GM21447 (cell line): ENCODE data around the gene CUL4A.

ENCODE experiments used
- ATAC-seq: cut with Tn5 transposase; IDR thresholded peaks from one replicate; pipeline ENCODE4 v1.9.1; 2021; ENCODE audit not compliant: unreplicated experiment

CUL4A gene

GRCh38 chr13:113207890-113208420 lies 1.5 kb upstream of the CUL4A start:
- peak; percentile 7 for ATAC-seq

DNA sequence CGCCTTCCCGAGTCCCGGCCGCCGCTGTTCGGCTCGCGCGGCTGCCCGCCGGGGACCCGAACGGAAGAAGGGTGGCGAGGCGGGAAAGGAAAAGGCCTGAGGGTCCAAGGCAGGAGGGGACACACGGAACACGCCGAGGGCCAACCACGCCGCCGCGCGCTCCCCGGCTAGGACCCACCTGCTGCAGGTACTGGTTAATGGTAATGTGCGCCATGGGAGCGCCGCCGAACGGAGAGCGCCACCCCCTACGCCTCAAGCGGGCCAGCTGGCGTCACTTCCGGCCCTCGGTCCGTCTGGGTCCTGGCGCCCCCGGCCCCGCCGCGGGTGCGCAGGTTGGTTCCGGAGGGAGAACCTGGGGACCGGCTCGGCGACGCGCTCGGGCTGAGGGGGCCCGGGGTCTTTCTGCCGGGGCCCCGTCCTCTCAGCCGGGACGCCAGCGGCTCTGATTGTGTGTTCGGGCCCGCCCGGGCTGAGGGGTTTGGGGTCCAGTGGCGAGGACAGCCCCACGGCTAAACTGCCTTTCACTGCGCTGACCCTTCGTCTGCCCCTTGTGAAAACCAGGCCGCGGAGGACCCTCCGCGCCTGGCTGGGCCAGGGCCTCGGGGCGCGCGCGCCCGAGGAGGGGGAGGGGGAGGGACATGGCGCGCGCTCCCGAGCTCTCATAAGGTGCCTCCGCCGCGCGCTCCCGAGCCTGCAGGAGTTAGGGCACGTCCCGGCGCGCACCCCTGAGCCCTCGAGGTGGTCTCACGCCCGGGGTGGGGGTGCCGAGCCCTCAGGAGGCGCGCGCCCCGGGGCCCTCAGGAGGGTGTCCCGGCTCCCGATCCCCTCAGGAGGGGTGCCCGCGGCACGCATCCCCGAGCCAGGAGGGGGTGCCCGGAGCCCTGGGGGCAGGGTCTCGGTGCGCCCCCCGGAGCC lies 735 bp upstream of the CUL4A start, which contains the start of gene PCID2:
Gene PCID2, minus strand, starts transcription at position 249 of the 915 bp plus-strand sequence. Its CDS starts 35 bp downstream, at position 214.
- ATAC-seq: peak; percentile 74

GRCh38 chr13:113209759-113210421 lies 477 bp downstream of the CUL4A start:
- peak; percentile 31 for ATAC-seq

GRCh38 chr13:113210833-113211232 lies 1.4 kb downstream of the CUL4A start:
- no peak for ATAC-seq

DNA sequence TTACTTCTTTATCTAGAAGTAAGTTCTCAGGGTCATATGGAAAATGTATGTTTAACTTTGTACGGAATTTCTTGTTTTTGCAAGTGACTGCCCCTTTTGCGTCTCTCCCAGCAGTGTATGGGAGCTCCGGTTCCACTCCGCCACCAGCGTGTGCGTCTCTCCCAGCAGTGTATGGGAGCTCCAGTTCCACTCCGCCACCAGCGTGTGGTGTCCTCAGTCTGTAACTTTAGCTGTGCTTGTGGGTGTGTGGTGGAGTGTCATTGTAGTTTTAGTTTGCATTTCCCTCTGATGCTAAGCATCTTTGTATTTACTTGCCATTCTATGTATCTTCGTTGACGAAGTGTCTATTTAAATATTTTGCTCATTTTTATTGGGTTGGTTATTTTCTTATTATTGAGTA lies 2.4 kb downstream of the CUL4A start:
- ATAC-seq: no peak

- no peak for ATAC-seq
Observed at GRCh38 chr13:113216254-113217048, 7.0 kb downstream of the CUL4A start.

GRCh38 chr13:113218586-113218985 lies 9.2 kb downstream of the CUL4A start:
- no peak for ATAC-seq

DNA sequence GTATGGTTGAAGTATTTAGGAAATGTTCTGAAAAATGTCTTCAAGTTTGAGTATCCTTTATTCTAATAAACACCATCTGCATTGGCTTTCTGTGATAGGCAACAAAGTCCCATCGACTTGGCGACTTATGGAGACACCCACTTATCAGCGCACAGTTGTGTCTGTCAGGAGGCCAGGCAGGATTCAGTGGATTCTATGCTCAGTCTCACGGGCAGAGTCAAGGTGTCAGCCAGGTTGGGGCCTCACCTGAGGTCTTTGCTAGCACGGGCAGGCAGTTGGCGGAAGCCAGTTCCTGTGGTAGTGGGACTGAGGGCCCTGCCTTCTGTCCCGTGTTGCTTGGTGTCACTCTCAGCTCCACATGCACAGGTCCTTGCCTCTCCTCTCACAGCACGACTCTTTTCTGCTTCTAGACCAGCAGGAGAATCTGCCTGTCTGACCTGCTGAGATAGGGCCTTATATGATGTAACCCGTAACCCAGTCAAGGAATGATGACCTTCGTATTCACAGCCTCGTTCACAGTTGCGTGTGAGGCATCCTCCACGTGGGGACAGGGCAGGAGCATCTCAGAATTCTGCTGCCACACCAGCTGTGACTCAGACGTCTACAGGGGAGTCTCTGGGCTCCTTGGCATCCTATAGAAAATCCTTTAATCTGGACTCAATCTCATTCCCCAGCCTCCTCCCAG lies 10.0 kb downstream of the CUL4A start:
- ATAC-seq: no peak

DNA sequence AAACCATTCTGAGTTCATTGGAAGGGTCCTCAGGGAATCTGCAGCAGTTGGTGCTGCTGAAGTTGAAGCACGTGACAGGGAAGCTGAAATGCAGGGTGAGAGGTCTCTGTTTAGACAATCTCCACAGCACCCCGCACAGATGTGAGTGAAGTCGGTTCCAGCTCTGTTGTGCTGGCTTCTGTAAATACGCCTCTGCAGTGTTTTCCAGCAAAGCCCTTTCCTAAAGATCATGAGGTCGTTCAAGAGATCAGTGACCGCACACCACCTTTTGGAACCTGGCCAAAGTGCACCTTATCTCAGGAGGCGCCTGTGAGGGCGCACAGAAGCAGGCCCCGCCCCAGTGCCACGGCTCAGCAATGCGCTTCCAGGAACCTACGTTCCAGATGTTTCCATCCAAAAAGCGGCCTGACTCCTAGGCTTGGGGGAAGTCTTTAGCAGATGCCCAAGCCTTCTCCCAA lies 10.8 kb downstream of the CUL4A start:
- no peak for ATAC-seq

DNA sequence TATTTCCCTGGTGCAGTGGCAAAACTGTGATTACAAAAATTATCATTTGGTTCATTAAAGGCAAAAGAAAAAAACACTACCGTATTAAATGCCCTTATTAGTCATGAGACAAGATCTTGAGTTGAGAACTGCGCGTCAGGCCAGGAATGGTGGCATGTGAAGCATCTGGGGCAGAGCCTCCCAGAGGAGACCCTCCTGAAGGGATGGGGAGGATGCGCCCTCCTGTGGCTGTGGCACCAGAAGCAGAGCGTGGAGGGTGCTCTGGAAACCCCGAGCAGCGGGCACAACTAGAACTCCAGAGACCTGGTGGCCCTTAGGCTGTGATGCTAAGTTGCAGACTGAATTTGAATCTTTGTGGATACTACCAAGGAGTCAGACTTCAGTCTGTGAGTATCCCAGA lies 11.5 kb downstream of the CUL4A start:
- ATAC-seq: no peak

DNA sequence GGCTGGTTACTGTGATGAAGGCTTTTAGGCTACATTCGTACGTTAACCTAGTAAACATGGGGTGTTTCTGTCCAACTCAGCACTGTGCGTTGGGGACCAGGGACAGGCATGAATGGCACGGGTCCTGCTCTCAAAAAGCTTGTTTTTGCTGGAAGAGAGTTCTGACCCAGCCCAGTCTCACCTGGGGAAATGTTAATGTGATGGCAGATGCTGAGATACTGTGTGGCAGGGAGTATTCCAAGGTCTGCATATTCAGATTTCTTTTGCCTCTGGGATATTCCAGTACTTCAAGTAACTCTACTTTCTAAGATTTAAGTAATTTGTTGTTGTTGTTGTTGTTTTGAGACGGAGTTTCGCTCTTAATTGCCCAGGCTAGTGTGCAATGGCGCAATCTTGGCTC lies 13.7 kb downstream of the CUL4A start:
- no peak for ATAC-seq

GRCh38 chr13:113224486-113224885 lies 15.1 kb downstream of the CUL4A start:
- no peak for ATAC-seq

DNA sequence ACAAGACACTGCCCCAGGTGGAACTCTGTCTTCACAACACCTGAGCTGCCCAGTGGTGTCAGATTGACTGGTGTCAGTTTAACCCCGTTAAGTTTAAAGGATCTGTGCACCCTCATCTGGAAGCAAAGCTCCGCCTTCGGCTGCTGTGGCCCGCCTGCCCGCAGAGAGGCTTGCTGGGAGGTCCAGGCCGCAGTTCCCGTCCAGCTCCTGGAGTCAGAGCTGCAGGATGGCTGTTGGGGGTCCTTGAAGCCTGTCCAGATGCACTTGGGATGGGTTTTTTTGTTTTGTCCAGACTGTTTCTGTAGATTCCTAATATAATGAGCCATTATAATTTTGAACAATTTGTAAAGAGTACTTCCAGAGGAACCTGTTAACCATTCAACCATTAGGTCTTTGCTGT lies 16.1 kb downstream of the CUL4A start:
- no peak for ATAC-seq

DNA sequence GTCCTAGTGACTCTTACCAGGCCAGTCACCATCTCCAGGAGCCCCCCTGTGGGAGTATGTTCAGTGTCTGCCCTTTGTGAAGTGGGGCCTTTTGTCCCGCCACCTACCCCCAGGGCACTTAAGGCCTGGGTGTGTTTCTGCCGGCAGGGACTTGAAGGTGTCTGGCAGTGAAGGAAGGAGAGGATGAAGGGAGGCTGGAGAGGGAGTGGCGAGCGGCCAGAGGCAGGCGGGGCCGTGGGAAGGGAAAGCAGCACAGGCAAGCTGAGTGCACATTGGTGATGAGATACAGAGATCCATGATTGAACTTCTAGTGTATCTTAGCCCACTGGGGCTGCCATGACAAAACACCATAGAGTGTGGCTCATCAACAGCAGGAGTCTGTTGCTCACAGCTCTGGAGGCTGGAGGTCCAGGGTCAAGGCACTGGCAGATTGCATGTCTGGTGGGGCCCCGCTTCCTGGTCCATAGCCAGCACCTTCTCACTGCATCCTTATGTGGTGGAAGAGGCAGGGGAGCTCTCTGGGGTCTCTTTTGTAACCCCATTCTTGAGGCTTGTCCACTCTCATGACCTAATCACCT lies 17.5 kb downstream of the CUL4A start:
- no peak for ATAC-seq

DNA sequence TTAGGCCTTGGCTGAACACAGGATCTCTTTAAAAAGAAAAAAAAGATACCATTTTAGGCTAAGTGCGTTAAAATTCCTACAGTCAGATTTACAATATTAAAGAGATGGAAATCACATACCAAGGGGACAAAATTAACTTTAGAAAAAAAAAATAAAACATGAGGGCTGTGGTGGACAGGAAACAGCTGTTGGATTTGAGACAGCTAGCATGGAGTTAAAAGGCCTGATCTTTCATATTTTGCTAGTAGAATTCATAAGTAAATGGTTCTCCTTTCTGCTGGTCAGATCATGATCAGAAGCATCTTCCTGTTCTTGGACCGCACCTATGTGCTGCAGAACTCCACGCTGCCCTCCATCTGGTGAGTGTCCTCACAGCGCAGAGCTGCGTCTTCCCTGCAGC lies 19.7 kb downstream of the CUL4A start:
- ATAC-seq: no peak

DNA sequence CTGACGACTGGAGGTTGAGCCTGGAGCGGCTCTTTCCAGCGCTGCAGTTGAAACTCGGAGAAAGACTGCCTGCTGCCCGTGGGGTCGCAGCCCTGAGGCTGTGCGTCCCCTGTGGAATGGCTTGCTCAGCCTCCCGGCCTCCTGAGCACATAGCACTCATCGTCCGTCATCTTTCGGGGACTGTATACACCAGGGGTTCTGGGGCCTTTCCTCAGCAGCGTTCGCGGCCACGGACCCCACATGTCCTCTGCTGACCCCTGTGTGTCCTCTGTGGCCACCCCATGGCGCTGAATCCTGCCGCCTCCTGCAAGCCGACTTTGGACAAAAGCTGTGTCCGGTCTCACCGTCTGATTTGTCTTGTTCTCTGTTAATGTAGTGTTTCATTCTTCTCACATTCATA lies 20.4 kb downstream of the CUL4A start:
- ATAC-seq: no peak

- ATAC-seq: no peak
Observed at GRCh38 chr13:113231306-113232207, 22.1 kb downstream of the CUL4A start.

GRCh38 chr13:113232208-113233003 lies 23.0 kb downstream of the CUL4A start:
- no peak for ATAC-seq
